HL-60/S4 treated with retinoic acid at 250 ng/mL for 4 days and 3 days (cell line): ENCODE measurements around the gene LBR.

Experiments
- in situ Hi-C: fragments of 300-500 bp; cut with MboI; formaldehyde crosslinking; loops from 2 replicates; pipeline ENCODE4 v1.7.0; 2022; ENCODE audit warnings: low sequenced_read_pairs

Gene LBR

GRCh38 chr1:225427235-225428067 is at the start of gene LBR:
TSS of gene LBR (minus strand) at chr1:225428038. CDS start at chr1:225424075, 3,963 bp downstream.
- in situ Hi-C loops = no loop called here

- in situ Hi-C loops = loop anchor here (10.0 kb wide), 1 partner anchor 297 kb away; the partner anchor contains the start of gene SRP9
Measured at GRCh38 chr1:225477296-225477911, 49.6 kb upstream of the LBR start.

- in situ Hi-C loops = loop anchor here (10.0 kb wide), 1 partner anchor 298 kb away; the partner anchor contains the start of gene SRP9
Measured at GRCh38 chr1:225476538-225476988, 48.7 kb upstream of the LBR start.

GRCh38 chr1:225476100-225476511 is 48.3 kb upstream of the LBR start:
- in situ Hi-C loops = loop anchor here (10.0 kb wide), 1 partner anchor 299 kb away; the partner anchor contains the start of gene SRP9

- in situ Hi-C loops = loop anchor here (5.0 to 10.0 kb wide), 2 partner anchors 300 to 502 kb away; partner anchors contain the start of gene SRP9
Measured at GRCh38 chr1:225474986-225475820, 47.4 kb upstream of the LBR start.

- in situ Hi-C loops = loop anchor here (5.0 to 10.0 kb wide), 2 partner anchors 300 to 503 kb away; partner anchors contain the start of gene SRP9
Measured at GRCh38 chr1:225474439-225474985, 46.7 kb upstream of the LBR start.

- in situ Hi-C loops = loop anchor here (5.0 to 10.0 kb wide), 2 partner anchors 301 to 503 kb away; partner anchors contain the start of gene SRP9
Measured at GRCh38 chr1:225473676-225474438, 46.0 kb upstream of the LBR start.

- in situ Hi-C loops = loop anchor here (5.0 to 10.0 kb wide), 2 partner anchors 302 to 504 kb away; partner anchors contain the start of gene SRP9
Measured at GRCh38 chr1:225473266-225473665, 45.4 kb upstream of the LBR start.

GRCh38 chr1:225471453-225472301 is 43.8 kb upstream of the LBR start:
- in situ Hi-C loops = loop anchor here (5.0 to 10.0 kb wide), 2 partner anchors 303 to 506 kb away; partner anchors contain the start of gene SRP9

GRCh38 chr1:225471109-225471452 is 43.2 kb upstream of the LBR start:
- in situ Hi-C loops = loop anchor here (5.0 to 10.0 kb wide), 2 partner anchors 304 to 506 kb away; partner anchors contain the start of gene SRP9

- in situ Hi-C loops = loop anchor here (5.0 to 10.0 kb wide), 2 partner anchors 304 to 507 kb away; partner anchors contain the start of gene SRP9
Measured at GRCh38 chr1:225470211-225471108, 42.6 kb upstream of the LBR start.

GRCh38 chr1:225469051-225469450 is 41.2 kb upstream of the LBR start:
- in situ Hi-C loops = no loop called here

GRCh38 chr1:225468270-225469020 is 40.6 kb upstream of the LBR start:
- in situ Hi-C loops = no loop called here

- in situ Hi-C loops = no loop called here
Measured at GRCh38 chr1:225467193-225468020, 39.6 kb upstream of the LBR start.

GRCh38 chr1:225466848-225467192 is 39.0 kb upstream of the LBR start:
- in situ Hi-C loops = no loop called here
